ENCODE measurements around the gene CDH23.

The CDH23 gene

DNA sequence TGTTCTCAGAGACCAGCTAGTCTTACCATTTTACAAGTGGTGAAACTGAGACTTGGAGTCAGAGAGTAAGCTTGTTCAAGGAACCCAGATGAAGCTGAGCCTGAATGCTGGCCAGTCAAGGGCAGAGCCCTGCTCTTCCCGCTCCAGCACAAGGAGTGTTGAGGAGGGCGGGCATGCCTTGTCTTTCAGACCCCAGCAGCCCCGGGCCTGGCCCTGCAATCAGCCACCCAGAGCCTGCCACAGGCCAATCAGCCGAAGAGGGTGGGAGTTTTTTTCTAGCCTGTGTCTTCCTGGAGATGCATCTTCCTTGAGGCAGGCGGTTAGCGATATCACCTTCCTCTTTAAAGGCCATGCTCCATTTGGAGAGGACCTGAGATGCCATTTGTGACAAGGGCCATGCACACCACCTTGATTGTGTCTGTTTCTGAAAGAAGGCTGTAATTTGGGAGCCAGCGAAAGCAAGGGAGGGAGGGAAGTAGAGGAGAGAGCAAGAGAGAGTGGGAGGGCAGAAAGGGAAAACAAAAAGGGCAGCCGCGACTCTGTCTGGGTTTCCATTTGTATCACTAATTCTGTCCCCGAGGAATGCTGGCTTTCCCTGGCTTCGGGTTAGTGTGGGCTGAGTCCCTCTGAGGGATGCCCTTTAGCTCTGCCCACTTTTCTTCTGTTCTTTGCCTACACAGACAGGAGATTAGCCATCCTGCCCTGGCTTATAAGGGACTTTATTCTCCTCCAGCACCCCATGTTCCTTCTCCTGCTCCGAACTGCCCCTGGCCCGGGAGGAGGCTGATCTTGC, 8.0 kb downstream of the CDH23 start:
- H3K9me3 ChIP-seq (ENCODE audit: control insufficient read depth, insufficient read depth, low read depth, low read length) = no peaks in the 10 kb centered on the region
- H3K27me3 ChIP-seq (ENCODE audit: control insufficient read depth, insufficient read depth, low read length) = peaks cover 8% of the 10 kb centered on the region
- no peak overlapping the region for H3K4me3 ChIP-seq (ENCODE audit: low read depth, low read length)
- H3K9ac ChIP-seq (ENCODE audit: low read length) = no peak overlapping the region
- H3K27ac ChIP-seq (ENCODE audit: low read depth, low read length) = no peak overlapping the region
- peaks cover 13% of the 10 kb centered on the region; the same call in 1 of the 2 replicates for H3K4me1 ChIP-seq (ENCODE audit: control insufficient read depth, insufficient read depth, low read length)
- no peaks in the 10 kb centered on the region for H3K36me3 ChIP-seq (ENCODE audit: control insufficient read depth, insufficient read depth, low read length)

DNA sequence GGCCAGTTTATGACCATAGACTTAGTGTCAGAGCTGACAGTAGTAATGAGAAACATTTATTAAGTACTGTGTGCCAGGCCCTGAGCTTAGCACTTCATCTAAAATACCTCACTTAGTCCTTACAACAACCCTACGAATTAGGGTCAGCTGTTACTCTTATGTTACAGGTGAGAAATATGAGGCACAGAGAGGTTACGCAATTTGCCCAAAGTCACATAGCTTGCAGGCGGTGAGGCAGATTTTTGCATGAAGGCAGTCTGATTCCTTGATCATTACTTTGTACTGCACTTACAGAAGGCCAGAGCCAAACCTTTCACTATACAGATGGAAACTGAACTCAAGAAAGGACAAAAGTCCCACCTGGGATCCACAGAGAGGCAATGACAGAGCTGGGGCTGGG, 10.2 kb downstream of the CDH23 start:
- Histone ChIP-seq H3K9ac (ENCODE audit: low read length) (no peak overlapping the region), H3K4me1 (ENCODE audit: control insufficient read depth, insufficient read depth, low read length) (peaks cover 13% of the 10 kb centered on the region; the same call in 1 of the 2 replicates), H3K36me3 (ENCODE audit: control insufficient read depth, insufficient read depth, low read length) (no peaks in the 10 kb centered on the region), H3K9me3 (ENCODE audit: control insufficient read depth, insufficient read depth, low read depth, low read length) (peaks cover 6% of the 10 kb centered on the region; the same call in 1 of the 2 replicates), H3K27me3 (ENCODE audit: control insufficient read depth, insufficient read depth, low read length) (no peaks in the 10 kb centered on the region), H3K4me3 (ENCODE audit: low read depth, low read length) (no peak overlapping the region), H3K27ac (ENCODE audit: low read depth, low read length) (no peak overlapping the region)

GRCh38 chr10:71408436-71409225, 11.9 kb downstream of the CDH23 start:
- Histone ChIP-seq H3K9ac (ENCODE audit: low read length) (no peak overlapping the region), H3K4me1 (ENCODE audit: control insufficient read depth, insufficient read depth, low read length) (peaks cover 13% of the 10 kb centered on the region; the same call in 1 of the 2 replicates), H3K9me3 (ENCODE audit: control insufficient read depth, insufficient read depth, low read depth, low read length) (peaks cover 6% of the 10 kb centered on the region; the same call in 1 of the 2 replicates), H3K27ac (ENCODE audit: low read depth, low read length) (no peak overlapping the region), H3K27me3 (ENCODE audit: control insufficient read depth, insufficient read depth, low read length) (no peaks in the 10 kb centered on the region), H3K36me3 (ENCODE audit: control insufficient read depth, insufficient read depth, low read length) (no peaks in the 10 kb centered on the region), H3K4me3 (ENCODE audit: low read depth, low read length) (no peak overlapping the region)

DNA sequence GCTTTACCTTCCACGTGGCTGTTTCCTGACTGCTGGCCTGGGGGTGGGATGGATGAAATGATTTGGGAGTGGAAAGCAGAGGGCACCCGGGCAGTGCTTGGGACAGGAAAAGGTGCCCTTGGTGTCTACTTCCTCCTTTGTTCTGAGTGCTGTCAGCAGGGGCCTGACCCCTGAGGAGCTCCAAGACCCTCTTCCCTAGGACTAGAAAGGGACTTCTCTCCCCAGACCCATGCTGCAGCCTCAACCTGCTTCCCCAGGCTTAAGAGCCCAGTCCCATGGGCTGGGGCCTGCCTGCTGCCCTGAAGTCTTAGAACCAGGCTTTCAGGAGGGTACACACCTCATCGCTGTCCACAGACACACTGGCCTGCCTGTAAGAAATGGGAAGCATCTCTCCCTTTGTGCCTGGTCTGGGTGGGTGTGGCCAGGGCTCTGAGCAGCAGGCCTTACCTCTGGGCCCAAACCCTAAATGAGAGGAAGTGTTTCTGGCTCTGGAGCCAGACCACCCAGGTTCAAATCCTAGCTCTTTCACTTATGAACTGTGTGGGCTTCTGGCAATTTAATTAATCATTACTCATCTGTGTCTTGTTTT, 12.9 kb downstream of the CDH23 start:
- Histone ChIP-seq H3K4me1 (ENCODE audit: control insufficient read depth, insufficient read depth, low read length) (peaks cover 10% of the 10 kb centered on the region; the same call in 1 of the 2 replicates), H3K9me3 (ENCODE audit: control insufficient read depth, insufficient read depth, low read depth, low read length) (peaks cover 6% of the 10 kb centered on the region; the same call in 1 of the 2 replicates), H3K27me3 (ENCODE audit: control insufficient read depth, insufficient read depth, low read length) (no peaks in the 10 kb centered on the region), H3K9ac (ENCODE audit: low read length) (no peak overlapping the region), H3K27ac (ENCODE audit: low read depth, low read length) (no peak overlapping the region), H3K36me3 (ENCODE audit: control insufficient read depth, insufficient read depth, low read length) (no peaks in the 10 kb centered on the region), H3K4me3 (ENCODE audit: low read depth, low read length) (no peak overlapping the region)

DNA sequence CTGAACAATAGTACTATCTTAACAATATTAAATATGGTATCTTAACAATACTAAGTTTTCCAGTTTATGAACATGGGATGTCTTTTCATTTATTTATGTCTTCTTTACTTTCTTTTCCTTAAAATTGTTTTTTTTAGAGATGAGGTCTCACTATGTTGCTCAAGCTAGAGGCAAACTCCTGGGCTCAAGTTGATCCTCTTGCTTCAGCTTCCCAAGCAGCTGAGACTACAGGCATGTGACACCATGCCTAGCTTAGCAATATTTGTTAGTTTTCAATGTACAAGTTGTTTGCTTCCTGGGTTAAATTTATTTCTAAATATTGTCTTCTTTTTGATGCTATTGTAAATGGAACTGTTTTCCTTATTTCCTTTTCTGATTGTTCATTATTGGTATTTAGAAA, 16.9 kb downstream of the CDH23 start:
- Histone ChIP-seq H3K9ac (ENCODE audit: low read length) (no peak overlapping the region), H3K4me1 (ENCODE audit: control insufficient read depth, insufficient read depth, low read length) (0 out of 2 replicates have a peak, but pooled peaks cover 9% of the 10 kb centered on the region), H3K4me3 (ENCODE audit: low read depth, low read length) (no peak overlapping the region), H3K27ac (ENCODE audit: low read depth, low read length) (no peak overlapping the region), H3K36me3 (ENCODE audit: control insufficient read depth, insufficient read depth, low read length) (no peaks in the 10 kb centered on the region), H3K27me3 (ENCODE audit: control insufficient read depth, insufficient read depth, low read length) (no peaks in the 10 kb centered on the region), H3K9me3 (ENCODE audit: control insufficient read depth, insufficient read depth, low read depth, low read length) (peaks cover 15% of the 10 kb centered on the region)

DNA sequence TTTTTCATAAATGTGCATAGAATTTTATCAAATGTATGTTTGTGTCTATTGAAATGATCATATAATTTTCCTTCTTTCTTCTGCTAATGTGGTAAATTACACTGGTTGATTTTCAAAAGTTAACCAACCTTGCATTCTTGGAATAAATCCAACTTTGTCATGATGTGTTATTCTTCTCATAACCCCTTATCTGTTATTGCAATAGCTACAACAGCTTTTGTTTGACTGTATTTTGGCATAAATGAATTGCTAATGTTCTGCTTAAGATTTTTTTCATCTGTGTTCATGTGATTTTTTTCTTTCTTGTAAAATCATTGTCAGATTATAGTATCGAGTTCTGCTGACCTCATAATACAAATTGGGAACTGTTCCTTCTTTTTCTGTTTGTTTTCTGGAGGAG, 17.6 kb downstream of the CDH23 start:
- peaks cover 15% of the 10 kb centered on the region for H3K9me3 ChIP-seq (ENCODE audit: control insufficient read depth, insufficient read depth, low read depth, low read length)
- 0 out of 2 replicates have a peak, but pooled peaks cover 5% of the 10 kb centered on the region for H3K4me1 ChIP-seq (ENCODE audit: control insufficient read depth, insufficient read depth, low read length)
- H3K27me3 ChIP-seq (ENCODE audit: control insufficient read depth, insufficient read depth, low read length) = no peaks in the 10 kb centered on the region
- no peaks in the 10 kb centered on the region for H3K36me3 ChIP-seq (ENCODE audit: control insufficient read depth, insufficient read depth, low read length)
- no peak overlapping the region for H3K9ac ChIP-seq (ENCODE audit: low read length)
- H3K27ac ChIP-seq (ENCODE audit: low read depth, low read length) = no peak overlapping the region
- no peak overlapping the region for H3K4me3 ChIP-seq (ENCODE audit: low read depth, low read length)

- Histone ChIP-seq H3K4me3 (ENCODE audit: low read depth, low read length) (no peak overlapping the region), H3K27me3 (ENCODE audit: control insufficient read depth, insufficient read depth, low read length) (no peaks in the 10 kb centered on the region), H3K27ac (ENCODE audit: low read depth, low read length) (no peak overlapping the region), H3K36me3 (ENCODE audit: control insufficient read depth, insufficient read depth, low read length) (no peaks in the 10 kb centered on the region), H3K4me1 (ENCODE audit: control insufficient read depth, insufficient read depth, low read length) (no peaks in the 10 kb centered on the region), H3K9me3 (ENCODE audit: control insufficient read depth, insufficient read depth, low read depth, low read length) (peaks cover 9% of the 10 kb centered on the region), H3K9ac (ENCODE audit: low read length) (no peak overlapping the region)
Measured at GRCh38 chr10:71419002-71419540, 22.4 kb downstream of the CDH23 start.

DNA sequence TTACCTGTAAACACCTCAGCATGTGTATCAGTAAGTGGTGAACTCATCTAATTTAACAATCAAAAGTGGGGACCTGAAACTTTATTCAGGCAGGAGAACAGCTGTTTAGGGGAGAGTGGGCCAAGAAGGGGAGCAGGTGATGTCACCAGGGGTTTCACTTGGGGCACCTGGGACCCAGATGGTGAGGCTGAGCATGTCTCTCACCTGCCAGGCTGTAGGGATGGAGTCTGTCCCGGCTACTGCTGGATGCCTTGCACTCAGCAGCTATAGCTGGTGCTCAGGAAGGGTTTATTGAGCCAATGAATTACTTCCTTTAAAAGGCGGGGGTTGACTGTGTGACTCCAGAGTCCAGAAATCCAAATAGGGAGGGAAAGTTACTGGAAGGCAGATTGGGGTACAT, 23.0 kb downstream of the CDH23 start:
- peaks cover under 1% of the 10 kb centered on the region; the same call in 1 of the 2 replicates for H3K4me1 ChIP-seq (ENCODE audit: control insufficient read depth, insufficient read depth, low read length)
- no peak overlapping the region for H3K9ac ChIP-seq (ENCODE audit: low read length)
- no peaks in the 10 kb centered on the region for H3K36me3 ChIP-seq (ENCODE audit: control insufficient read depth, insufficient read depth, low read length)
- H3K27me3 ChIP-seq (ENCODE audit: control insufficient read depth, insufficient read depth, low read length) = no peaks in the 10 kb centered on the region
- H3K4me3 ChIP-seq (ENCODE audit: low read depth, low read length) = no peak overlapping the region
- peaks cover 9% of the 10 kb centered on the region for H3K9me3 ChIP-seq (ENCODE audit: control insufficient read depth, insufficient read depth, low read depth, low read length)
- no peak overlapping the region for H3K27ac ChIP-seq (ENCODE audit: low read depth, low read length)

DNA sequence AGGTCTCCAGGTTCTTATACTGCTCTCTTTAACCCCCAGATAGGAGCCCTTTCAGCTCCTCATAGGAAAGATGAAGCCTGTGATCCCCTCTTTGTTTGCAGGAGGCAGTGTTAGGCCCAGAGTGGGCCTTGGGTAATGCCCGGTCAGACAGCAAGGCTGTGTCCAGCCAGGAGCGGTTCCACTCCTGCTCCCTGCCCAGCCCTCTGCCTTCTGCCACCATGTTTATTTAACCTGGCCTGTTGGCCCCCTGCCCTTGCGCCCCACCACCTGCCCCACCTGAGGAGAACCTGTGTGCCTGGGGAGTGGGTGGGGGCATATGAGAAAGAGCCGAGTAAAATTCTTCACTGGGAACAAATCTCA, 24.3 kb downstream of the CDH23 start:
- no peak overlapping the region for H3K9ac ChIP-seq (ENCODE audit: low read length)
- H3K36me3 ChIP-seq (ENCODE audit: control insufficient read depth, insufficient read depth, low read length) = no peaks in the 10 kb centered on the region
- no peak overlapping the region for H3K4me3 ChIP-seq (ENCODE audit: low read depth, low read length)
- H3K9me3 ChIP-seq (ENCODE audit: control insufficient read depth, insufficient read depth, low read depth, low read length) = peaks cover 9% of the 10 kb centered on the region
- no peaks in the 10 kb centered on the region for H3K27me3 ChIP-seq (ENCODE audit: control insufficient read depth, insufficient read depth, low read length)
- peaks cover 7% of the 10 kb centered on the region; the same call in 1 of the 2 replicates for H3K4me1 ChIP-seq (ENCODE audit: control insufficient read depth, insufficient read depth, low read length)
- H3K27ac ChIP-seq (ENCODE audit: low read depth, low read length) = no peak overlapping the region

DNA sequence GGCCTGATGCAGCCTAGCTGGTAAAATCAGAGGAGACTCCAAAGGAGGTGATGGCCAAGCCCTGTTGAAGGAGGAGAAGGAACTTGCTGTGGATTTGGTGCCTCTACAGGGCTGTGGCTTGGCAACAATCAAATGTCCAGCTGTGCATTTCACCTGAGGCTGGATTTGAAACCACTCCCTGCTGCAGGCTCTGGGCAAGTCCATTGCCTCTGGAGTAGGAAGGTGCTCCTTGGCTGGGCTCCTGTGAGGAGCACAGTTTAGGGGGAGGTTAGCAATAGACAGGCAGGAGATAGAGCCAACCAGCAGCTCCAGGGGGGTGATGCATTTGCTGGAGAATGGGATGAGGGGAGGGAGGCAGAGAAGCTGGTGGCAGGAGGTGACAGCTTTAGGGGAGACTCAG, 26.5 kb downstream of the CDH23 start:
- no peak overlapping the region for H3K27ac ChIP-seq (ENCODE audit: low read depth, low read length)
- H3K9ac ChIP-seq (ENCODE audit: low read length) = no peak overlapping the region
- no peaks in the 10 kb centered on the region for H3K27me3 ChIP-seq (ENCODE audit: control insufficient read depth, insufficient read depth, low read length)

More for the DNA sequence above, 26.5 kb downstream of the CDH23 start:
- Histone ChIP-seq H3K4me3 (ENCODE audit: low read depth, low read length) (no peak overlapping the region), H3K9me3 (ENCODE audit: control insufficient read depth, insufficient read depth, low read depth, low read length) (0 out of 2 replicates have a peak, but pooled peaks cover 2% of the 10 kb centered on the region), H3K36me3 (ENCODE audit: control insufficient read depth, insufficient read depth, low read length) (no peaks in the 10 kb centered on the region), H3K4me1 (ENCODE audit: control insufficient read depth, insufficient read depth, low read length) (peaks cover 7% of the 10 kb centered on the region; the same call in 1 of the 2 replicates)
